Measurements from ENCODE around the gene ACVRL1.

The ACVRL1 gene

DNA sequence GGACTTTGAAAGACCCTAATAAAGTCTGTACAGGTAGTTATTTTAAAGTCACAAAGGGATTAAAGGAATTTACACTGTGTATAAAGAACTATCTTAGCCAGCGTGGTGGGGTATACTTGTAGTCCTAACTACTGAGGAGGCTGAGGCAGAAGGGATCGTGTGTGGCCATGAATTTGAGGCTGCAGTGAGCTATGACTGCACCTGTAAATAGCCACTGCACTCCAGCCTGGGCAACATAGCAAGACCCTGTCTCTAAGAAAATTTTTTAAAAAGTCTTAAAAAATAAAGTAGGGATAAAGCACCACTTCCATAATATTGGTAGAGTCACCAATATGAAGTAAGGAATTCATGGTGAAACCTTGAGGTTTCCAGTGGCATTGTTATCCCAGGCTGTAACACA is 62.3 kb downstream of the ACVRL1 start:
- no peak for DNase-seq (ENCODE audit: low read depth)

DNA sequence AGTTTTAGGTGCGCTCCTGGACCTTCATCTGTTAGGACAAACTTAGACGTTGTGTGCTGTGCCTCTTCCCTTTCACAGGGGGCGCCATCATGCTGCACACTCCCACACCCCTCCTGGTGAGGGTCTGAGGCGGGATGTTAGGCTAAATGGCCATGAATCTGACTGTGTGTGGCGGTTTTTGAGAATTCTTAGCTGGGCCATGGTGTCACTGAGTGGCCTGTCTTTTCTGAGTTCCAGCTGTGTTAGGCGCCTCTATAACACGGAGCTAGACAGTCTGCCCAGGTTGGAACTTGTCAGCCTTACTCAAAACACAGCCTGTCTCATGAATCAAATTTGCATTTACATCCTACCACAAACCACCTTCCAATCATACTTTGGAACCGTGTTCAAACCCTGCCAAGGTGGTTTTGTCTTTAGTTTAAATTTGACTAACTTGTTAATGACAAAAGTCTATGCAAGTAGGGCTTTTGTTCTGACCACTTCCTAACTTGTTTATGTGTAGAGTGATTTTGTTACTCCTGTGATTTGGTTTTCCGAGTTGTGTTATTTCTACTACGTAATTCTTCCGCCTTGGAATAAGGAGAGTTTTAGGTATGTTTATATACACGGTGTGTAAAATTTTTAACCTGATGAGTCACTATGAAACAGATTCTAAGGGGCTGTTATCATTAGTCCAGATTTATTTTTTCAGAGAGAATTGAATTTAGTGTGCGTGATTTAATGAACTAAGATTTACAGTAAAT is 63.8 kb downstream of the ACVRL1 start:
- DNase-seq (ENCODE audit: low read depth): no peak

DNA sequence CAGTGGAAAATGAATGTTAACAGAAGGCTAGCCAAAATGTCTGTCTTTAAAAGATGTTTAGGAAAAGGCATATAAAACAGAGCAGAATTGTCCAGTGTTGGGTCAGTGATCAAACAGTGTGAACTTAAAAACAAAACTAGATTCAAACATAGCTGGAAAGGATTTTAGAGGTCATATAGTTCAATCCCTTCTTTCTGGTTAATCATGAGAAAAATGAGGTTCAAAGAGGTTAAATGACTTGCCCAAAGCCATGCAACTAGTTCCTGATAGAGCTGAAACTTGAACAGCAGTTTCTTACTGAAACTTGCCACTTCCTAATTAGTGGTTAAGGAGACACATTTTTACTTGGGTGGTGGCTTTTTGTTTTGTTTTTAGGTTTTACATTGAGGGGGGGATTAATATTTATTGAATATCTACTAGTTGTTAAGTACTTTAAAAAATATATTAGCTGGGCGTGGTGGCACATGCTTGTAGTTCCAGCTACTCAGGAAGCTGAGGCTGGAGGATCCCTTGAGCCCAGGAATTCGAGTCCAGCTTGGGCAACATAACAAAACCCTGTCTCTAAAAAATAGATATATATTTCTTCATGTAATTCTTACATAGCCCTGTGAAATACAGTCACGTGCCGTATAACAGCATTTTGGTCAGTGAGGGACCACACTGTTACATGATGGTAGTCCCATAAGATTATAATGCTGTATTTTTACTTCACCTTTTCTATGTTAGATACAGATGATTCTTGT is 64.5 kb downstream of the ACVRL1 start:
- no peak for DNase-seq (ENCODE audit: low read depth)

DNA sequence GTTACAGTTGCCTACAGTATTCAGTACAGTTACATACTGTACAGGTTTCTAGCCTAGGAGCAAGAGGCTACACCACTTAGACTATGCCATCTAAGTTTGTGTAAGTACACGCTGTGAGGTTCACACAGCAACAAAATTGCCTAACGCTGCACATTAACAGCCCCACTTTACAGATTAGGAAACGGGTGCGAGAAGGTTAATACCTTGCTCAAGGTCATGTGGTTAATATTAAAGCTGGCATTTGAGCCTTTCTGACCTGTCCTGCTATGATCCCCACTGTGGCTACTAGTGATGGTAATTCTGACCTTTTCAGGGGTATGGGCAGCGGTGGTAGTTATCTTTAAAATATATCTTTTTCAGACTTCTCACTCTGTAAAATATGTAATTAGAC is 65.1 kb downstream of the ACVRL1 start:
- no peak for DNase-seq (ENCODE audit: low read depth)

DNA sequence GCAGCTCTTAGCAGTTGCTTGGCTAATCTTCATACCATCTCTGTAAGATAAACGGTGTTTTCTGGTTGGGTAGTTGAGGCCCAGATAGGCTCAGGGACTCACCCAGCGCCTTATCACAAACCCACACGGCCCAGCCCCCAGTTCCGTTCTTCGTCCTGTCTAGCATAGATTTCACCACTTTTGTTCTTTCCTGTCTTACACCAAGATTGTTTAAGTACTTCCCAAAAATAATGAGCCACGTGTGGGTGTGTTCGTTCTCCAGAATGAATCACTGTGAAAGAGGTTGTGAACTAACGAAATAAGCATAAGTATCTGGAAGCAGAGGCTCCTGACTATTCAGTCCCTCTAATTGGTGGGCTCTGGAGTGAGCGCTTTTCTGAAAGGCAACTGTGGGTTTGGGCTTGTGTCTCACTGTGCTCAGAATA is 65.6 kb downstream of the ACVRL1 start:
- DNase-seq (ENCODE audit: low read depth): no peak

All from HS-5 (cell line).